LNCaP clone FGC (cell line): ENCODE data around the gene CRYGN.

Source experiments
- DNase-seq: peaks from one replicate; pipeline ENCODE4 v3.0.0-alpha.2; 2011; ENCODE audit warnings: low read depth
- H3K4me3 ChIP-seq: 2 replicates; pipeline ENCODE4 v1.5.1; 2011; ENCODE audit warnings: mild to moderate bottlenecking, low read depth, low read length, control low read depth
- CTCF ChIP-seq: IDR thresholded peaks from 2 replicates; pipeline ENCODE4 v1.5.1; 2012; ENCODE audit warnings: mild to moderate bottlenecking; ENCODE audit not compliant: control insufficient read depth, insufficient read depth; ENCODE audit errors: extremely low read depth

The CRYGN gene

GRCh38 chr7:151390598-151391357 is 49.2 kb downstream of the CRYGN start:
- no peak overlapping the region for H3K4me3 ChIP-seq
- TF ChIP-seq CTCF = no peak
- no peak for DNase-seq

- no peak overlapping the region for H3K4me3 ChIP-seq
- no peak for DNase-seq
- TF ChIP-seq CTCF = no peak
Observed at GRCh38 chr7:151389768-151390597, 50.0 kb downstream of the CRYGN start.

GRCh38 chr7:151389096-151389767 is 50.7 kb downstream of the CRYGN start:
- no peak for DNase-seq
- TF ChIP-seq CTCF = no peak
- H3K4me3 ChIP-seq = no peak overlapping the region

- no peak overlapping the region for H3K4me3 ChIP-seq
- no peak for TF ChIP-seq CTCF
- DNase-seq = no peak
Observed at GRCh38 chr7:151388430-151388829, 51.5 kb downstream of the CRYGN start.

GRCh38 chr7:151388007-151388297 is 52.0 kb downstream of the CRYGN start:
- no peak overlapping the region for H3K4me3 ChIP-seq
- TF ChIP-seq CTCF = no peak
- no peak for DNase-seq

GRCh38 chr7:151387161-151388006 is 52.6 kb downstream of the CRYGN start:
- no peak overlapping the region for H3K4me3 ChIP-seq
- no peak for TF ChIP-seq CTCF
- DNase-seq = no peak
